Right lobe of liver (tissue), 6 donors: ENCODE measurements around the gene IL12A. TPM values are rescaled to one million over a fixed set of nuclear protein-coding genes. Genes with fewer than 3 reads are reported as not detected.

Source experiments
- ATAC-seq, 4 donors: fragments of 200-7000 bp; cut with Tn5 transposase; one replicate each; pipeline ENCODE4 v1.9.1; 2020; ENCODE audit warnings: mild to moderate bottlenecking in 4 of 4, moderate library complexity in 4 of 4
- DNase-seq, 3 donors: peaks; one replicate each; pipeline ENCODE4 v3.0.0-alpha.2; 2020
- H3K27ac ChIP-seq, 3 donors: fragments of 200-600 bp; one replicate each; pipeline ENCODE4 v1.8.0; 2022
- H3K27me3 ChIP-seq, 2 donors: fragments of 200-600 bp; one replicate each; pipeline ENCODE4 v1.8.0; 2022
- H3K36me3 ChIP-seq, 4 donors: fragments of 200-600 bp; sonication (generic) in 1 of 4; one replicate each; pipeline versions ENCODE4 v1.5.1 to v1.8.0; 2017 to 2022; ENCODE audit warnings: control low read depth in 1 of 4
- H3K4me1 ChIP-seq, 4 donors: fragments of 200-600 bp; sonication (generic) in 1 of 4; one replicate each; pipeline versions ENCODE4 v1.5.1 to v1.8.0; 2017 to 2022; ENCODE audit warnings: control low read depth in 1 of 4
- H3K4me3 ChIP-seq, 3 donors: fragments of 200-600 bp; one replicate each; pipeline ENCODE4 v1.8.0; 2022
- H3K9me3 ChIP-seq, 4 donors: fragments of 200-600 bp; sonication (generic) in 1 of 4; one replicate each; pipeline versions ENCODE4 v1.5.1 to v1.8.0; 2017 to 2022; ENCODE audit warnings: control low read depth in 1 of 4
- CTCF ChIP-seq, 4 donors: fragments of 200-600 bp in 3 of 4; fragments of 450-650 bp in 1 of 4; IDR thresholded peaks; one replicate each; pipeline versions ENCODE4 v1.5.1 to v1.8.0; 2016 to 2022; ENCODE audit warnings: antibody characterized with exemption in 4 of 4, mild to moderate bottlenecking in 2 of 4
- POLR2A ChIP-seq: fragments of 450-650 bp; IDR thresholded peaks from one replicate; pipeline ENCODE4 v1.6.1; 2017; ENCODE audit warnings: antibody characterized with exemption, mild to moderate bottlenecking
- WGBS: methylation state at CpG from one replicate; pipeline ENCODE4 v1.1.6; 2018; ENCODE audit warnings: low coverage, low lambda C conversion rate; ENCODE audit not compliant: insufficient coverage; ENCODE audit errors: missing lambda C conversion rate; 5-methylcytosine and 5-hydroxymethylcytosine counted together
- intact Hi-C, 2 donors: fragments of 100-400 bp; cut with DNase I; formaldehyde crosslinking; loops; one replicate each; pipeline versions ENCODE4 v1.11.2 to v1.14.1; 2022
- total RNA-seq, 6 experiments: library from RNA; depleted of rRNA in 2 of 6; stranded (reverse); fragments of >200 nt in 2 of 6; fragmentation: NEBNext Ultra II Directional in 3 of 6; extraction: Animal tissue kit (Norgen Biotek cat#: 25700) in 3 of 6; gene quantifications; one replicate each; pipeline versions ENCODE4 v1.1.0 to v1.2.4, GENCODE V29; 2016 to 2023
- donor health status: DM: no; HTN: yes; CAD: no.
- donor health status: DM: no; HTN: no; CAD: no.
- donor health status: DM: no; HTN: no; CAD: no.
- donor health status: DM: no; HTN: yes; CAD: no.
- donor health status: DM: no; HTN: yes; CAD: no.

The IL12A gene
- total RNA-seq, 6 experiments from 2014 or later = 0.55 TPM; not detected in 5

- 64% methylated on average over 2 of the region's 2 CpGs for WGBS
- no peaks in the 10 kb centered on the region for H3K4me1 ChIP-seq
- no peaks in the 10 kb centered on the region for H3K36me3 ChIP-seq
- H3K9me3 ChIP-seq = no peaks in the 10 kb centered on the region
- no peaks in the 10 kb centered on the region for H3K27me3 ChIP-seq
- H3K27ac ChIP-seq = no peak overlapping the region
- DNase-seq (no peak), ATAC-seq (no peak)
- H3K4me3 ChIP-seq = no peak overlapping the region
- TF ChIP-seq CTCF (IDR thresholded peaks at IDR 0.05) (no peak), POLR2A (no peak)
- intact Hi-C loops = no loop called here
Observed at GRCh38 chr3:159953325-159954085, 35.1 kb upstream of the IL12A start.

- TF ChIP-seq CTCF (IDR thresholded peaks at IDR 0.05) = no peak
- no peak for TF ChIP-seq POLR2A
- H3K4me1 ChIP-seq = no peaks in the 10 kb centered on the region
- DNase-seq (no peak), ATAC-seq (no peak)
- H3K27me3 ChIP-seq = no peaks in the 10 kb centered on the region
- H3K4me3 ChIP-seq = no peak overlapping the region
- no peaks in the 10 kb centered on the region for H3K36me3 ChIP-seq
- no peak overlapping the region for H3K27ac ChIP-seq
- intact Hi-C loops = no loop called here
- 76% methylated on average over 7 of the region's 11 CpGs for WGBS
- H3K9me3 ChIP-seq = no peaks in the 10 kb centered on the region
Observed at GRCh38 chr3:159960188-159961148, 28.2 kb upstream of the IL12A start.

- DNase-seq (no peak), ATAC-seq (peak in 1 of 4 donors; percentile 61)
- Histone ChIP-seq H3K9me3 (no peaks in the 10 kb centered on the region), H3K4me1 (no peaks in the 10 kb centered on the region), H3K36me3 (no peaks in the 10 kb centered on the region), H3K27me3 (no peaks in the 10 kb centered on the region), H3K27ac (no peak overlapping the region), H3K4me3 (no peak overlapping the region)
- intact Hi-C loops = no loop called here
- no peak for TF ChIP-seq POLR2A
- TF ChIP-seq CTCF (IDR thresholded peaks at IDR 0.05) = no peak
- WGBS = 69% methylated on average over 6 of the region's 7 CpGs
Observed at GRCh38 chr3:159964166-159964973, 24.3 kb upstream of the IL12A start.

GRCh38 chr3:159971311-159971710 is 17.3 kb upstream of the IL12A start:
- no peak for DNase-seq
- H3K4me3 ChIP-seq = no peak overlapping the region
- no peak overlapping the region for H3K27ac ChIP-seq
- no CpG with 5 or more reads among the region's 7 CpGs for WGBS
- no peaks in the 10 kb centered on the region for H3K9me3 ChIP-seq
- intact Hi-C loops = no loop called here
- H3K27me3 ChIP-seq = no peaks in the 10 kb centered on the region
- no peaks in the 10 kb centered on the region for H3K36me3 ChIP-seq
- TF ChIP-seq POLR2A (no peak), CTCF (IDR thresholded peaks at IDR 0.05) (no peak)
- H3K4me1 ChIP-seq = no peaks in the 10 kb centered on the region
- ATAC-seq = no peak
